Upper lobe of right lung (tissue), 1 donor: ENCODE measurements around the gene COX6B2. TPM values are rescaled to one million over a fixed set of nuclear protein-coding genes. Genes with fewer than 3 reads are reported as not detected.

Experiments used
- ATAC-seq: fragments of 200-7000 bp; cut with Tn5 transposase; one replicate; pipeline ENCODE4 v1.9.1; 2020; ENCODE audit warnings: mild to moderate bottlenecking, moderate library complexity
- DNase-seq: peaks from one replicate; pipeline ENCODE4 v3.0.0-alpha.2; 2020
- H3K27ac ChIP-seq: fragments of 200-600 bp; one replicate; pipeline ENCODE4 v1.8.0; 2022
- H3K27me3 ChIP-seq: fragments of 200-600 bp; one replicate; pipeline ENCODE4 v1.8.0; 2022; ENCODE audit warnings: mild to moderate bottlenecking
- H3K36me3 ChIP-seq: fragments of 200-600 bp; one replicate; pipeline ENCODE4 v1.8.0; 2022
- H3K4me1 ChIP-seq: fragments of 200-600 bp; one replicate; pipeline ENCODE4 v1.8.0; 2022
- H3K4me3 ChIP-seq: fragments of 200-600 bp; one replicate; pipeline ENCODE4 v1.8.0; 2022; ENCODE audit warnings: mild to moderate bottlenecking
- H3K9me3 ChIP-seq: fragments of 200-600 bp; one replicate; pipeline ENCODE4 v1.8.0; 2022
- CTCF ChIP-seq: fragments of 200-600 bp; IDR thresholded peaks from one replicate; pipeline ENCODE4 v1.8.0; 2022; ENCODE audit warnings: antibody characterized with exemption
- intact Hi-C: fragments of 100-400 bp; cut with DNase I; formaldehyde crosslinking; loops from one replicate; pipeline ENCODE4 v1.11.0; 2022
- total RNA-seq: library from RNA; stranded (reverse); fragmentation: NEBNext Ultra II Directional; extraction: Animal tissue kit (Norgen Biotek cat#: 25700); gene quantifications from one replicate; pipeline ENCODE4 v1.2.1, GENCODE V29; 2021
- donor health status: DM: no; HTN: yes; CAD: no; lungs with severe emphysema.

Gene COX6B2
- total RNA-seq, 1 donor from 2014 or later = not detected

GRCh38 chr19:55345101-55345817 lies 9.3 kb downstream of the COX6B2 start:
- DNase-seq = no peak
- no peaks in the 10 kb centered on the region for H3K27me3 ChIP-seq
- no peak for ATAC-seq
- intact Hi-C loops = no loop called here
- peaks cover 6% of the 10 kb centered on the region for H3K36me3 ChIP-seq
- H3K9me3 ChIP-seq = no peaks in the 10 kb centered on the region
- no peak overlapping the region for H3K4me3 ChIP-seq
- no peak overlapping the region for H3K27ac ChIP-seq
- peaks cover 4% of the 10 kb centered on the region for H3K4me1 ChIP-seq
- no peak for TF ChIP-seq CTCF

- intact Hi-C loops = no loop called here
Observed at GRCh38 chr19:55344444-55344843, 10.1 kb downstream of the COX6B2 start.

GRCh38 chr19:55341595-55342531 lies 12.7 kb downstream of the COX6B2 start:
- H3K36me3 ChIP-seq = peaks cover 6% of the 10 kb centered on the region
- peaks cover 9% of the 10 kb centered on the region for H3K4me1 ChIP-seq
- no peak overlapping the region for H3K4me3 ChIP-seq
- DNase-seq (no peak), ATAC-seq (no peak)
- intact Hi-C loops = no loop called here
- no peak for TF ChIP-seq CTCF
- H3K27me3 ChIP-seq = no peaks in the 10 kb centered on the region
- H3K27ac ChIP-seq = no peak overlapping the region
- no peaks in the 10 kb centered on the region for H3K9me3 ChIP-seq

More at GRCh38 chr19:55344444-55344843, 10.1 kb downstream of the COX6B2 start:
- no peak for DNase-seq
- no peak for ATAC-seq
- Histone ChIP-seq H3K27ac (no peak overlapping the region), H3K4me3 (no peak overlapping the region), H3K36me3 (peaks cover 6% of the 10 kb centered on the region), H3K4me1 (peaks cover 5% of the 10 kb centered on the region), H3K27me3 (no peaks in the 10 kb centered on the region), H3K9me3 (no peaks in the 10 kb centered on the region)
- no peak for TF ChIP-seq CTCF

- no peak overlapping the region for H3K27ac ChIP-seq
- H3K9me3 ChIP-seq = no peaks in the 10 kb centered on the region
- intact Hi-C loops = no loop called here
- peaks cover 9% of the 10 kb centered on the region for H3K4me1 ChIP-seq
- H3K27me3 ChIP-seq = no peaks in the 10 kb centered on the region
- peak; percentile 28 for ATAC-seq
- DNase-seq = peak; percentile 91
- H3K36me3 ChIP-seq = peaks cover 6% of the 10 kb centered on the region
- H3K4me3 ChIP-seq = peak overlapping the region; percentile 67
- no peak for TF ChIP-seq CTCF
Observed at GRCh38 chr19:55341171-55341588, 13.3 kb downstream of the COX6B2 start.

GRCh38 chr19:55340784-55341147 lies 13.8 kb downstream of the COX6B2 start:
- intact Hi-C loops = no loop called here
- Histone ChIP-seq H3K4me3 (peak overlapping the region; percentile 67), H3K27me3 (no peaks in the 10 kb centered on the region), H3K36me3 (peaks cover 6% of the 10 kb centered on the region), H3K27ac (no peak overlapping the region), H3K9me3 (no peaks in the 10 kb centered on the region), H3K4me1 (peaks cover 9% of the 10 kb centered on the region)
- DNase-seq (no peak), ATAC-seq (no peak)
- no peak for TF ChIP-seq CTCF
